GM21423 (cell line): ENCODE measurements around the gene FRMD8.

ENCODE experiments used
- ATAC-seq: cut with Tn5 transposase; IDR thresholded peaks from one replicate; pipeline ENCODE4 v1.9.1; 2021; ENCODE audit warnings: mild to moderate bottlenecking, moderate library complexity; ENCODE audit not compliant: unreplicated experiment

The FRMD8 gene

DNA sequence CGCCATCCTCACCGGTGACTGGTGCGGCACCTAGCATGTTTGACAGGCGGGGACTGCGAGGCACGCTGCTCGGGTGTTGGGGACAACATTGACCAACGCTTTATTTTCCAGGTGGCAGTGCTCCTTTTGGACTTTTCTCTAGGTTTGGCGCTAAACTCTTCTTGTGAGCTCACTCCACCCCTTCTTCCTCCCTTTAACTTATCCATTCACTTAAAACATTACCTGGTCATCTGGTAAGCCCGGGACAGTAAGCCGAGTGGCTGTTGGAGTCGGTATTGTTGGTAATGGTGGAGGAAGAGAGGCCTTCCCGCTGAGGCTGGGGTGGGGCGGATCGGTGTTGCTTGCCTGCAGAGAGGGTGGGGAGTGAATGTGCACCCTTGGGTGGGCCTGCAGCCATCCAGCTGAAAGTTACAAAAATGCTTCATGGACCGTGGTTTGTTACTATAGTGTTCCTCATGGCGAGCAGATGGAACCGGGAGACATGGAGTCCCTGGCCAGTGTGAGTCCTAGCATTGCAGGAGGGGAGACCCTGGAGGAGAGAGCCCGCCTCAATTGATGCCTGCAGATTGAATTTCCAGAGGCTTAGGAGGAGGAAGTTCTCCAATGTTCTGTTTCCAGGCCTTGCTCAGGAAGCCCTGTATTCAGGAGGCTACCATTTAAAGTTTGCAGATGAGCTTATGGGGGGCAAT, 37.2 kb downstream of the FRMD8 start:
- ATAC-seq: no peak

- ATAC-seq: no peak
Measured at GRCh38 chr11:65424205-65425104, 38.0 kb downstream of the FRMD8 start.

DNA sequence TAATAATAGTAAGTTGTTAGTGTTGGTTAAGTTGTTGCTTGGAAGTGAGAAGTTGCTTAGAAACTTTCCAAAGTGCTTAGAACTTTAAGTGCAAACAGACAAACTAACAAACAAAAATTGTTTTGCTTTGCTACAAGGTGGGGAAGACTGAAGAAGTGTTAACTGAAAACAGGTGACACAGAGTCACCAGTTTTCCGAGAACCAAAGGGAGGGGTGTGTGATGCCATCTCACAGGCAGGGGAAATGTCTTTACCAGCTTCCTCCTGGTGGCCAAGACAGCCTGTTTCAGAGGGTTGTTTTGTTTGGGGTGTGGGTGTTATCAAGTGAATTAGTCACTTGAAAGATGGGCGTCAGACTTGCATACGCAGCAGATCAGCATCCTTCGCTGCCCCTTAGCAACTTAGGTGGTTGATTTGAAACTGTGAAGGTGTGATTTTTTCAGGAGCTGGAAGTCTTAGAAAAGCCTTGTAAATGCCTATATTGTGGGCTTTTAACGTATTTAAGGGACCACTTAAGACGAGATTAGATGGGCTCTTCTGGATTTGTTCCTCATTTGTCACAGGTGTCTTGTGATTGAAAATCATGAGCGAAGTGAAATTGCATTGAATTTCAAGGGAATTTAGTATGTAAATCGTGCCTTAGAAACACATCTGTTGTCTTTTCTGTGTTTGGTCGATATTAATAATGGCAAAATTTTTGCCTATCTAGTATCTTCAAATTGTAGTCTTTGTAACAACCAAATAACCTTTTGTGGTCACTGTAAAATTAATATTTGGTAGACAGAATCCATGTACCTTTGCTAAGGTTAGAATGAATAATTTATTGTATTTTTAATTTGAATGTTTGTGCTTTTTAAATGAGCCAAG, 38.9 kb downstream of the FRMD8 start:
- no peak for ATAC-seq

DNA sequence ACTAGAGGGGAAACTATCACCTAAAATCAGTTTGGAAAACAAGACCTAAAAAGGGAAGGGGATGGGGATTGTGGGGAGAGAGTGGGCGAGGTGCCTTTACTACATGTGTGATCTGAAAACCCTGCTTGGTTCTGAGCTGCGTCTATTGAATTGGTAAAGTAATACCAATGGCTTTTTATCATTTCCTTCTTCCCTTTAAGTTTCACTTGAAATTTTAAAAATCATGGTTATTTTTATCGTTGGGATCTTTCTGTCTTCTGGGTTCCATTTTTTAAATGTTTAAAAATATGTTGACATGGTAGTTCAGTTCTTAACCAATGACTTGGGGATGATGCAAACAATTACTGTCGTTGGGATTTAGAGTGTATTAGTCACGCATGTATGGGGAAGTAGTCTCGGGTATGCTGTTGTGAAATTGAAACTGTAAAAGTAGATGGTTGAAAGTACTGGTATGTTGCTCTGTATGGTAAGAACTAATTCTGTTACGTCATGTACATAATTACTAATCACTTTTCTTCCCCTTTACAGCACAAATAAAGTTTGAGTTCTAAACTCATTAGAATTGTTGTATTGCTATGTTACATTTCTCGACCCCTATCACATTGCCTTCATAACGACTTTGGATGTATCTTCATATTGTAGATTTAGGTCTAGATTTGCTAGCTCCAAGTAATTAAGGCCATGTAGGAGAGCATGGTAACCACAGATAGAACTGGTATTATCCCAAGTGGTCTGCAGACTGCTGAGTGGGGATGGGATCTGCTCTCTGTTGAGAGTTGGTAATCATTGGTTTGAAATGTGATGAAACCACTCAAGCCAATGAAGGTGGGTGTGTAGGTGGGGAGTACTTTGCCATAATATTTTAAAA, 39.8 kb downstream of the FRMD8 start:
- peak; percentile 22 for ATAC-seq

DNA sequence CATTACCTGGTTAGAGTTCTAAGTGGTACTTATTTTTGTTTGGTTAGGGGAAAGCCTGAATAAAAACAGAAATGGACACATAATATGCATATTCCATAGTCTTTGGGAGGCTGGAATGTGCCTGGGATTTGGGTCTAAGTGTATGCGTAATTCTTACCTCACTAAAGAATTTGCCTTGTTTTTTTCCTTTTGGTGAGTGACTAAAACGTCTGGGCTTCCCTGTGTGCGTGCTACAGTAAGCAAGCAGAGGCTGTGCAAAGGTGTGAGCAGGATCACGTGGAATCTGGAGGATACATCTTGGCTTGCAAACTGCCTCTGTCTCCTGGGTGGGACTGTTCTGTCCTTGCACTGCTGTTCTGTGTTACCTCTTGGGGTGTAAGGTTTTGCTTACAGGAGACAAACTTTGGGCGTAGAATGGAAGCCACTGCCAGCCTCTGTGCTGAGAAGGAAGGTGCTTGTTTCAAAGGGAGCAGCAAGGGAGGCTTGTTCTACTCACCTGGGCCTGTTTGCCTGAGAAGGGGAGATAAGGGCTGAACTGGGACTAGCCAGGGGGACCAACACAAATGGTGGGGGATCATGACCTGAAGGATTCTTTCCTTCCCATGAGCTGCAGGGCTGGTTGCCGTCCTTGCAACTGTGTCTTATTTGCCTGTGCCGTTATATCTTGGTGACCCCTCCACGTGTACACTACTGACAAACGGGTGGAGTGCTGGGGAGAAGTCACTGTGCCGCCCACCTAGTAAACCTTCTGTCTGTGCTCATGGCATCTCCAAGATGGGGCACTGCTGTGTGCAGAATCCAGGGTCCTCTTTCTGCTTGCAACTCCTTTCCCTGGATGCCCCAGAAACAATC, 40.6 kb downstream of the FRMD8 start:
- ATAC-seq: no peak

DNA sequence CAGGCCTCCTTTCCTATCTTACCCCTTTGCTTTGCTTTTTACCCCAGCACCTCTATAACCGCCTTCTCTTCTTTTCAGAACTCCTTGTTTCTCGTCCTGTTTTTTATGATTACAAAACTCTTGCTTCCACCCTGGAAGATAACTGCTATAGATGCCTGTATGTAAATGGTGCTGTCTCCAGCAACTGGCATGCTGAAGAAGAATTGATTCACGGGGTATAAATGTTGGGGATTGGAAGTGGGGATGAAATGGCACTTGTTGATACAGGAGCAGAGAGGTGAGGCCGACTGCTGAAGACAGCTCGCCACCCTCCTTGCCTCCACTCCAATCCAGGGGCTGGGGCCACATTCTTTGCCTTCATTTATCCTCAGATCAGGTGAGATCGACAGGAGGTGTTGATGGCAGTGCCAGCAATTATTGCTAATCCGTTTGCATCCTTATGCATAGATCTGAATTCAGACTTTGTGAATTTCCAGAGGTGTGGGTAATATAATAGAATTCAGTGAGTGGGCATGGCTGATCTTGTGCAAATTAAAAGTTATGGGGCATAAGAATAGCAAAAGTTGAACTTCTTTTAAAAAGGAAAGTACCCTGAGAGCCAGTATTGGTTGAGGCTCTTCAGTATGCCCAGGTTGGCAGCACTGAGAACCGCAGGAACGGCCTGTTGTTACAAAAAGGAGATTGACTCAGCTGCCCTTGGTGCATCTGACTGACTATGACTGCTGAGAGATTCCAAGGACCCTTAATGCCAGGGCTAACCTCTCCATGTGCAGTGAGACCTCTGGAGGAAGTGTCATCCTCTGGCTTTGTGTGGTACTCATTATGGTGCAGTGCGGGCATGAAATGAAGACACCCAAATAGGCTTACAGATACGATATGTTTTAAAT, 41.5 kb downstream of the FRMD8 start:
- ATAC-seq: no peak

DNA sequence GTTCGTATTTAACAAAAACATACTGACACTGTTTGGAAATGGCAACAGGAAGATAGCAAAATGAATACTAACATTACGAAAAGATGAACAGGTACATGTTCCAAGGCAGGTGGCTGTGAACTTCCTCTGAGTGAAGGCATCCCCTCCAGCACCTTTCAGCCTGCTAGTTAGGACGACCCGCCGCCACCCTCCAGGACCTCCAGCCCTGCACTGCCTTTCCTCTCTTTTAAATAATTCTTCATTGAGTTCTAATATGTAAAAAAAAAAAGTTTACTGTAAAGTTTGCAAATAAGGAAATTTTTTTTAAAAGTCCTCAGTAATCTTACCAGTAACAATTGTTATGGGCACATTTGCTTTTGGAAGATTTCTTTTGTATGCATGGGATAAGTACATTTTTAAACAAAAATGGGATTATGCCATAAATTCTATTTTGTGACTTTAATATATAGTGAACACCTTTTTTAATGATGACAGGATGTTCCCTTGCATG, 42.2 kb downstream of the FRMD8 start:
- ATAC-seq: no peak

- no peak for ATAC-seq
Measured at GRCh38 chr11:65429068-65429681, 42.7 kb downstream of the FRMD8 start.

GRCh38 chr11:65429724-65430405, 43.4 kb downstream of the FRMD8 start:
- no peak for ATAC-seq

DNA sequence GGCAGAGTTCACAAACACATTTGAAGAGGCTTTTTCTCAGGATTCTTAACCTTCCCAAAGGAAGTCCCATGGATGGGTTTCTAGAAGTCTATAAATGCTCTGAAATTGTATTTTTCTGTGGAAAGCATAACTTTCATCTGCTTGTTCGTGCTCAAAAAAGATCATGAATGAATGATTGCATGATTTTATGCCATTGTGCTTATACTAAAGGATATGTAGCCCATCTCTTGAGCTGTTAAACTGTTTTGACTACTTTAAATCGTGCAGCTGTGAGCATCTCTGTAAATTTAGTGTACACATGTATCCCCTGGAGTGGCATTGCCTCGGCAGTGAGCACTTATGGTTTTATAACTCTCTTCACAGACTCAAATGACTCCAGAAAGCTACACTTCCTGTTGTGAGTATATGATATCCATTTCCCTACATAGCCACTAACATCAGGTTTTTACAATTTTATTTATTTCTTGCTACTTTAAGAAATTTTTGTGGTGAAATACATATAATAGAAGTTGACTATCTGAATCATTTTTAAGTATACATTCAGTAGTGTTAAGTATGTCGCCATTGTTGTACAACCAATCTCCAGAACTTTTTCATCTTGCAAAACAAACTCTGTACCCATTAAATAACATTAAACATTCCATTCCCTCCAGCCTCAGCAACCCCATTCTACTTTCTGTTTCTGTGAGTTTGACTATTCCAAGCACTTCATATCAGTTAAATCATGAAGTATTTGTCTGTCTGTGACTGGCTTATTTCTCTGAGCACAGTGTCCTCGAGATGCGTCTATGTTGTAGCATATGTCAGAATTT, 44.2 kb downstream of the FRMD8 start:
- ATAC-seq: no peak

- peak; percentile 31 for ATAC-seq
Measured at GRCh38 chr11:65431451-65432099, 45.1 kb downstream of the FRMD8 start.

GRCh38 chr11:65432100-65432650, 45.7 kb downstream of the FRMD8 start:
- no peak for ATAC-seq

DNA sequence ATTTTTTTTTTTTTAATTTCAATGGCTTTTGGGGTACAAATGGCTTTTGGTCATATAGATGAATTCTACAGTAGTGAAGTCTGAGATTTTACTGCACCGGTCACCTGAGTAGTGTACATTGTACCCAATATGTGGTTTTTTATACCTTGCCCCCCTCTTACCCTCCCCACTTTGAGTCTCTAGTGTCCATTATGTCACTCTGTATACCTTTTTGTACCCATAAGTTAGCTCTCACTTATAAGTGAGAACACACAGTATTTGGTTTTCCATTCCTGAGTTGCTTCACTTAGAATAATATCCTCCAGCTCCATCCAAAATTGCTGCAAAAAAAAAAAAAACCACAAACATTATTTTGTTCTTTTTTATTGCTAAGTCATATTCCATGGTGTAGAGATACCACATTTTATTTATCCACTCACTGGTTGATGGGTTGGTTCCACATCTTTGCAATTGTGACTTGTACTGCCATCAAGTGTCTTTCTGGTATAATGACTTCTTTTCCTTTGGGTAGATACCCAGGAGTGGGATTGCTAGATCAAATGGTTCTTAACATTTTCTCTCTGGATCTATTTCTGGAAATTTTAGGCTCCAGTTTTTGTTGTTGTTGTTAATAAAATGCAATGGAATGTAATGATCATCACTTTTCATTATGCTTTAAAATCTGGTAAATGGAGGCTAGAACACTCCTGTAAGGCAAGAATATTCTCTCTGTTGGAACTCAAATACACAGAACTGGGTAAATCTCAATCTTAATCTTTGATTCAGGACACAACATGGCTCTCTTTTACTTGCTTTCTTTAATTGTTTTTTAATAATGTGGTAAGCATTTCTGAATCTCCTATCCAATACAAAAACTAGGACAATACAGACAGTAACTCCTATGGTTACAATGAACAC, 46.5 kb downstream of the FRMD8 start:
- no peak for ATAC-seq

DNA sequence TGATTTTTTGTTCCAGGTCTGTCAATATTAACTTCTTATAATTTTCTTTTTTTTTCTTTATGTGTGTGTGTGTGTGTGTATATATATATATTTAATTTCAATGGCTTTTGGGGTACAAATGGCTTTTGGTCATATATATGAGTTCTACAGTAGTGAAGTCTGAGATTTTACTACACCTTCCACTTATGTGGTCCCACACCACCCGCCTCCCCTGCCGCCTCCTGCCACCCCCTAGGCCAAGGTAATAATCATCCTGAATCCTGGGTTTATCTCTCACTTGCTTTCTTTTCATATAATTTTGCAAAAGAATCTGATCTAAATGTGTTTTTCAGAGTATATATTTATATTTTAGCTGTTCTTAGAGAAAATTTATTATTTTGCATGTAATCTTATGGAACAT, 47.2 kb downstream of the FRMD8 start:
- ATAC-seq: no peak
